T-helper 1 cell treated with Interleukin-12 subunit alpha and Interleukin-12 subunit beta and Interleukin-4 antibody, amounts not matched to agents 30 μg/mL and 1 μg/mL, for 36 hours (primary cell): ENCODE measurements around the gene PCID2.
"Not testable (repeated sequence)": the region's sequence is repeated elsewhere in the genome, so short reads cannot be mapped to it uniquely, and the experiment has no call there.

ENCODE experiments used
- H3K27ac Mint-ChIP-seq: one replicate; pipeline ENCODE4 v1.8.0; 2021; ENCODE audit warnings: mild to moderate bottlenecking, mixed read lengths
- H3K27me3 Mint-ChIP-seq: one replicate; pipeline ENCODE4 v1.8.0; 2021; ENCODE audit warnings: low read depth, mixed read lengths
- H3K36me3 Mint-ChIP-seq: one replicate; pipeline ENCODE4 v1.8.0; 2021; ENCODE audit warnings: low read depth, mixed read lengths
- H3K4me1 Mint-ChIP-seq: one replicate; pipeline ENCODE4 v1.8.0; 2021; ENCODE audit warnings: low read depth, mixed read lengths
- H3K4me3 Mint-ChIP-seq: one replicate; pipeline ENCODE4 v1.8.0; 2021; ENCODE audit warnings: mild to moderate bottlenecking, moderate library complexity, mixed read lengths
- H3K9me3 Mint-ChIP-seq: one replicate; pipeline ENCODE4 v1.8.0; 2021; ENCODE audit warnings: mixed read lengths

Gene PCID2

DNA sequence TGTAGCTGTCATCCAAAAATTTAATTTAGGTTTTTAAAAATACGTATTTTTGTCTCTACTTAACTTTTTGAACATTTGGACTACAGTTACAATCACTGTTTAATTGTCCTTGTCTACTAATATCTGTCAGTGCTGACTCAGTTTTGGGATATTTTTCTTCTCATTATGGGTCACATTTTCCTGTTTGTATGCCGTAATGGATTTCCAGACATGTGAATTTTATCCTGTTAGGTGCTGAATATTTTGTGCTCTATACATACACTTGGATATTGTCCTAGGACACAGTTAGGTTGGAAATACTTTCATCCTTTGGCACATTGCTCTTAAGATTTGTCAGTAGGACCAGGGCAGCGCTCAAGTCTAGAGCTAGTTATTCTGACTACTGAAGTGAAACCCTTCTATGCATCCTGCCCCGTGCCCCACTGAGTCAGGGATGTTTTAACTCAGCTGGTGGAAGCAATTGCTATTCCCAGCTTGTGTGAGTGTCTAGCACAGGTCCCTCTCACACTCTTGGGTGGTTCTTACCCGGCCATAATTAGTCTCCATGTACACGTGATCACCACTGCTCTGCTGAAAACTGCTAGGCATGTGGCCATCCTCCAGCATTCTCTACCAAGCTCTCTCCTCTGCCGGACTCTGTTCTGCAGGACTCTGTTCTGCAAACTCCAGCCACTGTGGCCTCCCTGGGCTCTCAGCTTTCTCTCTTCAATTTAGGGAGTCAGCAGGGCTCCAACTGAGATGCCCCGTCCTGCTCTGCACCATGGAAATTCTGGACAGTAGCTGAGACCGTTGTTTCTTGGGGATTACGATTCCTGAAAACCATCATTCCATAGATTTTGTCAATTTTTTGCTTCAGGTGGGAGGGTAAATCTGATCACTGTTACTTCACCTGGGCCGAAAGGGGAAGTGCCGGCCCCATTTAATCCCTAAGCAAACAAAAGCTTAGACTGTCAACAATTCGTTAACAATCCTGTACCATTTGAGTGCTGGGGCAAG is 38.9 kb downstream of the PCID2 start:
- Mint-ChIP-seq H3K9me3 (no peaks in the 10 kb centered on the region), H3K4me3 (no peak overlapping the region), H3K27ac (no peak overlapping the region), H3K27me3 (no peaks in the 10 kb centered on the region), H3K36me3 (peaks cover 40% of the 10 kb centered on the region), H3K4me1 (peaks cover 14% of the 10 kb centered on the region)

GRCh38 chr13:113168211-113168610 is 40.3 kb downstream of the PCID2 start:
- Mint-ChIP-seq H3K27ac (no peak overlapping the region), H3K4me1 (peaks cover 14% of the 10 kb centered on the region), H3K9me3 (no peaks in the 10 kb centered on the region), H3K36me3 (peaks cover 37% of the 10 kb centered on the region), H3K4me3 (no peak overlapping the region), H3K27me3 (no peaks in the 10 kb centered on the region)

DNA sequence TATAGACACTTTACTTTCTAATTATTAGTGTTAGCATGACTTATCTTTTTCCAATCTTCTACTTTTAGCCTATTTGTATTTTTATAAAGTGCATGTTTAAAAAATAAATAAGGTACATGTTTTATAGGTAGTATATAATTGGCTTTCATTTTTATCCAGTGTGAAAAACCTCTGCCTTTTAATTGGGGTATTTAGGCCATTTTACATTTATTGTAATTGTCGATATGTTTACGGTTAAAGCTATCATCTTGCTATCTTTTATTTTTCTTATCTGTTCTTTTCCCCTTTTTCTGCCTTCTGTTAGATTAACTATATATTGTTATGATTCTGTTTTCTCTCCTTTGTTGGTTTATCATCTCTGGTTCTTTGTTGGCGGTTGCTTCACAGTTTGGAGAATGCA is 40.9 kb downstream of the PCID2 start:
- no peak overlapping the region for H3K27ac Mint-ChIP-seq
- peaks cover 11% of the 10 kb centered on the region for H3K4me1 Mint-ChIP-seq
- H3K9me3 Mint-ChIP-seq, result no peaks in the 10 kb centered on the region
- no peaks in the 10 kb centered on the region for H3K27me3 Mint-ChIP-seq
- peaks cover 34% of the 10 kb centered on the region for H3K36me3 Mint-ChIP-seq
- no peak overlapping the region for H3K4me3 Mint-ChIP-seq

- Mint-ChIP-seq H3K36me3 (peaks cover 30% of the 10 kb centered on the region), H3K9me3 (no peaks in the 10 kb centered on the region), H3K4me1 (peaks cover 11% of the 10 kb centered on the region), H3K27ac (no peak overlapping the region), H3K27me3 (no peaks in the 10 kb centered on the region), H3K4me3 (no peak overlapping the region)
These were observed 41.3 kb downstream of the PCID2 start for GRCh38 chr13:113167155-113167554.

DNA sequence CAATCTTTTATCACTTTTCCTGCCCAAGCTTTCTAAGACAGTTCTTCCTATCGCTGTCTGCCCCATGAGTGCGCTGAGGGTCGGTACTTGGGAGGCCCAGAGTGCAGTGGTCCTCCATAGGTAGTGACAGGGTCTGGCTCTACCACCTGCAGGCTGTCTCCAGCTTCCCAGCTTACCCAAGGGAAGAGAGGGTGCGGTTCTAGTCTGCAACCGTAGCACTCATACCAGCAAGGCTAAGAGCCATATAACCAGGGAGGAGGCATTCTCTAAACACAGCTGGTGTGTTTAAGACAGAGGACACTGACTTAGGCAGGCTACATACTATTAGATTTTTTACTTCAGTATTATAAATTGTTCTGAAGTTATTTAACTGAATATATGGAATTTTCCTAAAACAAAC is 41.8 kb downstream of the PCID2 start:
- Mint-ChIP-seq H3K9me3 (no peaks in the 10 kb centered on the region), H3K4me1 (peaks cover 11% of the 10 kb centered on the region), H3K27ac (no peak overlapping the region), H3K4me3 (no peak overlapping the region), H3K27me3 (no peaks in the 10 kb centered on the region), H3K36me3 (peaks cover 28% of the 10 kb centered on the region)

- Mint-ChIP-seq H3K4me1 (peaks cover 11% of the 10 kb centered on the region), H3K36me3 (peaks cover 24% of the 10 kb centered on the region), H3K9me3 (no peaks in the 10 kb centered on the region), H3K4me3 (no peak overlapping the region), H3K27ac (peak overlapping the region; percentile 50), H3K27me3 (no peaks in the 10 kb centered on the region)
These were observed 42.2 kb downstream of the PCID2 start for GRCh38 chr13:113166266-113166665.

DNA sequence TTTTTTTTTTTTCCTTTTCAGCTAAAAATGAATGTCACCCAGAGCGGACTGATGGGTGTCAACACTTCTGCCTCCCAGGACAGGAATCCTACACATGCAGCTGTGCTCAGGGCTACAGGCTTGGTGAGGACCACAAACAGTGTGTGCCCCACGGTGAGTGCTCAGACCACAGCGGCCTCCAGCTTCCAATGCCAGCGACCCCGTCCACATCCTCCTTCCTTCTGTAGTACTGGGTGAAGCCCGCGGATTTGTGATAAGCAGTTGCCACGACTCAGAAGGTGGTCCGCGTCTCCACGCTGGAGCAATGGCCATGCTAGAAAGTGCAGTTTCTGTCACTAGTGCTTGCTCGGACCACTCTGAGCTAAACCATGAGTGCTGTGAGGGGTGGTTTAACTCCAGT is 44.0 kb downstream of the PCID2 start:
- Mint-ChIP-seq H3K27me3 (no peaks in the 10 kb centered on the region), H3K4me3 (peak overlapping the region; percentile 43), H3K4me1 (peaks cover 13% of the 10 kb centered on the region)

GRCh38 chr13:113162783-113163685 is 45.4 kb downstream of the PCID2 start:
- Mint-ChIP-seq H3K27me3 (peaks cover 3% of the 10 kb centered on the region), H3K4me1 (peaks cover 13% of the 10 kb centered on the region), H3K27ac (peak overlapping the region; percentile 76), H3K4me3 (peak overlapping the region; percentile 25), H3K36me3 (peaks cover 5% of the 10 kb centered on the region), H3K9me3 (no peaks in the 10 kb centered on the region)

More for the DNA sequence above, 44.0 kb downstream of the PCID2 start:
- Mint-ChIP-seq H3K36me3 (peaks cover 15% of the 10 kb centered on the region), H3K27ac (no peak overlapping the region), H3K9me3 (no peaks in the 10 kb centered on the region)

DNA sequence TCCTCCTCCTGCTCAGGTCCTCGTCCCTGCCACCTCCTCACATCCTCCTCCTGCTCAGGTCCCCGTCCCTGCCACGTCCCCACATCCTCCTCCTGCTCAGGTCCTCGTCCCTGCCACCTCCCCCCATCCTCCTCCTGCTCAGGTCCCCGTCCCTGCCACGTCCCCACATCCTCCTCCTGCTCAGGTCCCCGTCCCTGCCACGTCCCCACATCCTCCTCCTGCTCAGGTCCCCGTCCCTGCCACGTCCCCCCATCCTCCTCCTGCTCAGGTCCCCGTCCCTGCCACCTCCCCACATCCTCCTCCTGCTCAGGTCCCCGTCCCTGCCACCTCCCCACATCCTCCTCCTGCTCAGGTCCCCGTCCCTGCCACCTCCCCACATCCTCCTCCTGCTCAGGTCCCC is 46.5 kb downstream of the PCID2 start:
- Mint-ChIP-seq H3K27me3 (peaks cover 12% of the 10 kb centered on the region), H3K4me1 (peaks cover 13% of the 10 kb centered on the region)
- not testable (repeated sequence) for H3K27ac Mint-ChIP-seq, H3K36me3 Mint-ChIP-seq, H3K4me3 Mint-ChIP-seq, H3K9me3 Mint-ChIP-seq

GRCh38 chr13:113161433-113161832 is 47.0 kb downstream of the PCID2 start:
- Mint-ChIP-seq H3K36me3 (peaks cover 9% of the 10 kb centered on the region), H3K27ac (peak overlapping the region; percentile 67), H3K9me3 (peaks cover 8% of the 10 kb centered on the region), H3K4me1 (peaks cover 13% of the 10 kb centered on the region), H3K27me3 (peaks cover 12% of the 10 kb centered on the region), H3K4me3 (peak overlapping the region; percentile 78)

- Mint-ChIP-seq H3K4me1 (peaks cover 13% of the 10 kb centered on the region), H3K9me3 (peaks cover 8% of the 10 kb centered on the region), H3K4me3 (peak overlapping the region; percentile 78), H3K27ac (peak overlapping the region; percentile 67), H3K27me3 (peaks cover 12% of the 10 kb centered on the region), H3K36me3 (peaks cover 9% of the 10 kb centered on the region)
These were observed 47.5 kb downstream of the PCID2 start for GRCh38 chr13:113160983-113161382.

GRCh38 chr13:113159701-113160100 is 48.8 kb downstream of the PCID2 start:
- peaks cover 21% of the 10 kb centered on the region for H3K9me3 Mint-ChIP-seq
- peaks cover 19% of the 10 kb centered on the region for H3K36me3 Mint-ChIP-seq
- H3K27ac Mint-ChIP-seq, result no peak overlapping the region
- H3K27me3 Mint-ChIP-seq, result peaks cover 25% of the 10 kb centered on the region
- H3K4me3 Mint-ChIP-seq, result no peak overlapping the region
- peaks cover 16% of the 10 kb centered on the region for H3K4me1 Mint-ChIP-seq

DNA sequence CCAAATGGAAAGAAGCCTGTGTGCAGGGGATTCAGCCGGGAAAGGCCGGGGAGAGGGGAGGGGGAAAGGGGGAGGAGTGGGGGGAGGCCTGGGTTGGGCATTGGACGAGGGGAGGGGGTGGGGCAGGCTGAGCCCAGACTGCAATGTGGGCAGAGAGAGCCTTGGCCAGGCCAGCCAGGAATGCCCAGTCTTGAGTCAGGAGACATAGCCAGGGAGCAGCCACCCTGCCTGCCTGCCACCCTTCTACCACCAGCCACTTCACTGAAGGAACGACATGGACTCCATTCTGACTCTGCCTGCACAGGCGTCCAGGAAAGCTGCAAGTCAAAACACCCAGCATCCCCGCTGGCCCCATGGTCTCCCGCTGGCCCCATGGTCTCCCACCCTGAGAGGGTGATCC is 49.5 kb downstream of the PCID2 start:
- Mint-ChIP-seq H3K27me3 (peaks cover 25% of the 10 kb centered on the region), H3K4me3 (no peak overlapping the region), H3K36me3 (peaks cover 19% of the 10 kb centered on the region), H3K27ac (no peak overlapping the region), H3K9me3 (peaks cover 21% of the 10 kb centered on the region), H3K4me1 (peaks cover 16% of the 10 kb centered on the region)

DNA sequence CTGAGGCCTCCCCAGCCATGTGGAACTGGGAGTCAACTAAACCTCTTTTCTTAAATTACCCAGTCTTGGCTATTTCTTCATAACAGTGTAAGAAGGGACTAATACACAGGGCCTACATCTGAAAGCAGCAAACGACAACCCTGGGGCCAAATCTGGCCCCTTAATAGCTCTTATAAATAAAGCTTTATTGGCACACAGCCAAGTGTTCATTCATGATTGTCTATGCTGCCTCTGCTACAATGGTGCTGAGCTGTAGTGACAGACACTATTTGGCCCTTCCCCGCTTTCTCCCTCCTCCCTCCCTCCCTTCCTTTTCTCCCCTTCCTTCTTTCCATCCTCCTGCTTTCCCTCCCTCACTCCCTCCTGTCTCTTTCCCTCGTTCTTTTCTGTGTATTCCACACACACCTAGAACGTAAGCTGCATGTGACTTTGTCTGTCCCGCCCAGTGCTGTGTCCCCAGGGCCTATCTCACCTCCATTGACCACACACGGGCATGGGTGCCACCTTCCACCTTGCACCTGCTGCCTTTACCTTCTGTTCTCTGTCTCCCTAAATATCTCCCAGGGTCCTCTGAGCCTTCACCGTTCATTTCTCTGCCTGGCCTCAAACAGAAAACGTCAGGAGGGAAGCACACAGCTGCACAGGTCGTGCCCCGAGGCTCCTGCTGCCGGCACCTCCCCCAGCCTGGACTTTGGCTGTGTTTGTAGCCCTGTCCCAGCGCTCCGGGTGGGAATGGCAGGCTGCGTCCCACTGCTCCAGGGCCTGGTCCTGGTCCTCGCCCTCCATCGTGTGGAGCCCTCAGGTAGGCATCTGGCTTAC is 50.3 kb downstream of the PCID2 start, which contains the start of gene PROZ:
PROZ (plus strand) TSS at position 720 of the 819 bp plus-strand sequence; CDS start at position 733, 13 bp downstream.
- peaks cover 21% of the 10 kb centered on the region for H3K9me3 Mint-ChIP-seq
- H3K4me3 Mint-ChIP-seq, result no peak within 1 kb of the TSS
- peaks cover 17% of the 10 kb centered on the region for H3K36me3 Mint-ChIP-seq
- H3K4me1 Mint-ChIP-seq, result peaks cover 13% of the 10 kb centered on the region
- H3K27me3 Mint-ChIP-seq, result peaks cover 25% of the 10 kb centered on the region
- no peak within 1 kb of the TSS for H3K27ac Mint-ChIP-seq
